Skeletal muscle satellite cell (primary cell): ENCODE results near the gene DDX4. TPM values are rescaled to one million over a fixed set of nuclear protein-coding genes. Genes with fewer than 3 reads are reported as not detected.

ENCODE experiments used
- H3K27me3 ChIP-seq: 2 replicates; pipeline ENCODE4 v1.7.0; 2013; ENCODE audit warnings: low read length; ENCODE audit not compliant: control insufficient read depth, insufficient read depth
- H3K36me3 ChIP-seq: 2 replicates; pipeline ENCODE4 v1.7.0; 2013; ENCODE audit warnings: mild to moderate bottlenecking, control low read depth, low read length; ENCODE audit not compliant: insufficient read depth
- H3K4me1 ChIP-seq: 2 replicates; pipeline ENCODE4 v1.7.0; 2013; ENCODE audit warnings: low read length; ENCODE audit not compliant: control insufficient read depth, insufficient read depth
- H3K4me2 ChIP-seq: 2 replicates; pipeline ENCODE4 v1.7.0; 2013; ENCODE audit warnings: mild to moderate bottlenecking, low read length
- H3K4me3 ChIP-seq: 2 replicates; pipeline ENCODE4 v1.7.0; 2013; ENCODE audit warnings: low read length
- H3K9ac ChIP-seq: 2 replicates; pipeline ENCODE4 v1.7.0; 2013; ENCODE audit warnings: mild to moderate bottlenecking, low read depth, low read length, moderate library complexity
- H3K9me3 ChIP-seq: replicated peaks from 2 replicates; pipeline ENCODE4 v1.7.0; 2013; ENCODE audit warnings: mild to moderate bottlenecking, control low read depth, low read length
- small RNA-seq: library from RNA; depleted of rRNA; stranded (forward); fragments of <200 nt; gene quantifications from one replicate; pipeline ENCODE3, GENCODE V24; 2012

Gene DDX4

DNA sequence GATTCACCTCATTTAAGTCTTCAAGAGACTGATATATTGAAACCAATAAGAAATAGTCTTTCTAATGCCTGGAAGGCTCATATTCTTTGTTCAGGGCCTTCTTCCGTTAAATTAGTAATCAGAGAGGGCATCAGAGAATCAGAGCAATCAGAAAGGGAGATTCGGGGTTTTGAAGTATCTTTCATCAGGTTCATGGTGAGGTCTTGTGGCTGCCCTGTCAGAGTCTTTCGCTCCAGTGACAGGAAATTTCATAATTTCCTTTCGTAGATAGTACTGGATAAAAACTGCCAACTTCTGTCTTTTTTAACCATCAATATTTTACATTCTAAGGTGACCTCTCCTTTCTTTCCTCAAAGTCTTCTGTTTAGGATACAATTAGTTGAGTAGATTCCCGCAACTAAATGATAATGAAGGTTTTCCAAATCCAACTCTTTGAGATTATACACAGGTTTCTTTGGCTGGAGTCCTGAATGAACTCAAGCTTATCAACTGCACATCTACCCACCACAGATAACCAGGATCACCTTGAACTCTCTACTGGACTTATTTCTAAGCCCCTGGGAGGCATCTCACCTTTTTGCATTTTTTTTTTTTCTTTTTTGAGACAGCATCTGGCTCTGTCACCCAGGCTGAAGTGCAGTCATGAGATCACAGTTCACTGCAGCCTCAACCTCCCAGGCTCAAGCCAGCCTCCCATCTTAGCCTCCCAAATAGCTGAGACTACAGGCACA is 118.8 kb downstream of the DDX4 start:
- no peak overlapping the region for H3K4me3 ChIP-seq
- H3K9ac ChIP-seq, result no peak overlapping the region
- H3K4me2 ChIP-seq, result no peak overlapping the region
- H3K36me3 ChIP-seq, result no peaks in the 10 kb centered on the region
- H3K9me3 ChIP-seq, result no peaks in the 10 kb centered on the region
- H3K27me3 ChIP-seq, result no peaks in the 10 kb centered on the region
- peaks cover 23% of the 10 kb centered on the region for H3K4me1 ChIP-seq

DNA sequence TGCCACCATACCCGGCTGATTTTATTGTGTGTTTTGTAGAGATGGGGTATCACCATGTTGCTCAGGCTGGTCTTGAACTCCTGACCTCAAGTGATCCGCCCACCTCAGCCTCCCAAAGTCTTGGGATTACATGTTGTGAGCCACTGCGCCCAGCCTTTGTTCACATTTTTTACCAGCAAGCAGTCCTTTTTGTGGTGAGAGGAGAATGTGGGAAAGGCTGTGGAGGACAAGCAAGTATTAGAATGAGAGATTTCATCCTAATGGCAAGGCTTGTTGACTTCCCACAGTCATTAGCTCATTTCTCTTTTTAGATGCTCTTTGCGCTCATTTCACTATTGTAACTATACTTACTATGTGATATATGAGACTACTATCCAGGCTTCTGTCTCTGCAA is 119.4 kb downstream of the DDX4 start:
- H3K36me3 ChIP-seq, result no peaks in the 10 kb centered on the region
- H3K9me3 ChIP-seq, result no peaks in the 10 kb centered on the region
- H3K4me3 ChIP-seq, result no peak overlapping the region
- H3K9ac ChIP-seq, result no peak overlapping the region
- H3K4me1 ChIP-seq, result peaks cover 23% of the 10 kb centered on the region
- no peaks in the 10 kb centered on the region for H3K27me3 ChIP-seq
- H3K4me2 ChIP-seq, result no peak overlapping the region

DNA sequence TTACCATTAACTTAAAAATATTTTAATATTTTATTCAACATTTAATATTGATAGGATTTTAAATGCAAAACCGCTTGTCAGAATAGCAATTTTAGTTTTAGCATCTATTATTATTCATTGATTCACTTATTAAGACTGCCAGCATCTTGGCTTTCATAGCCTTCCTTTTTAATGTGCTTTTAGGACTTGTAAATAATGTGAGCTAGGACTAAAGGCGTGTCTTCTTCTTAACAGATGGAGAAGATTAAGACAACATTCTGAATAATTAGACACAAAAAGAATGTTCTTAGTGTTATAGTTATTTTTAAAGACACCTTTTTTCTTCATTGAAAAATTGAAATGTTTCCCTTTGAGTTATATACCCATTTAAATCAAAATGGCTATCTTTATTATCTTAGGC is 120.2 kb downstream of the DDX4 start:
- Histone ChIP-seq H3K4me3 (no peak overlapping the region), H3K4me2 (no peak overlapping the region), H3K27me3 (no peaks in the 10 kb centered on the region), H3K4me1 (peaks cover 20% of the 10 kb centered on the region), H3K36me3 (no peaks in the 10 kb centered on the region), H3K9ac (no peak overlapping the region), H3K9me3 (no peaks in the 10 kb centered on the region)

DNA sequence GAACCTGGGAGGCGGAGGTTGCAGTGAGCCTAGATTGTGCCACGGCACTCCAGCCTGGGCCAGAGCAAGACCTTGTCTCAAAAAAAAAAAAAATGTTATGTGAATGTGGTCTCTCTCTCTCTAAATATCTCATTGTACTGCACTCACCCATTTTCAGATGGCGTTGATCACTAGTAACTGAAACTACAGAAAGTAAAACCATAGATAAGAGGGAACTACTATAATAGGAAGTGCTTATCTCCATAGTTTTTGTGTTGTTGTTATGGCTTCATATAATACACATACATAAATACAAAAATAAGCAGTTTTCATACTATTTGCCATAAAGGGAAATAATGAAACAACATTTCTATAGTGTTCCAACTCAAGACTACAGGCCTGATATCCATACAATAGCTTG is 122.4 kb downstream of the DDX4 start:
- no peak overlapping the region for H3K9ac ChIP-seq

DNA sequence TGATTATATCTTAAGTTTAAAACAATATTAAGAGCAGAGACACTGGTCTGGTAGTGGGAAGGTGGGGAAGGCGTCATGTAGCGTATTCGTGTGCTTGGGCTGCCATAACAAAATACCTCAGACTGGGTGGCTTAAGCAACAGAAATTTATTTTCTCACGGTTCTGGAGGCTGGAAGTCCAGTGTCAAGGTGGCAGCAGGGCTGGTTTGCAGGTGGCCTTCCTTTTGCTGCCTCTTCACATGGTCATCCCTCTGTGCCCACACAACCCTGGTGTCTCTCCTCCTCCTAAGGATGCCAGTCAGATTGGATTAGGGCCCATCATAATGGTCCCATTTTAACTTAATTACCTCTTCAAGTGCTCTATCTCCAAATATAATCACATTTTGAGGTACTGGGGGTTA is 122.8 kb downstream of the DDX4 start:
- Histone ChIP-seq H3K4me2 (no peak overlapping the region), H3K36me3 (no peaks in the 10 kb centered on the region), H3K9me3 (no peaks in the 10 kb centered on the region), H3K4me1 (peaks cover 2% of the 10 kb centered on the region), H3K27me3 (no peaks in the 10 kb centered on the region), H3K9ac (no peak overlapping the region), H3K4me3 (no peak overlapping the region)

More for the DNA sequence above, 122.4 kb downstream of the DDX4 start:
- Histone ChIP-seq H3K4me1 (peaks cover 7% of the 10 kb centered on the region), H3K27me3 (no peaks in the 10 kb centered on the region), H3K4me2 (no peak overlapping the region), H3K36me3 (no peaks in the 10 kb centered on the region), H3K9me3 (no peaks in the 10 kb centered on the region), H3K4me3 (no peak overlapping the region)

DNA sequence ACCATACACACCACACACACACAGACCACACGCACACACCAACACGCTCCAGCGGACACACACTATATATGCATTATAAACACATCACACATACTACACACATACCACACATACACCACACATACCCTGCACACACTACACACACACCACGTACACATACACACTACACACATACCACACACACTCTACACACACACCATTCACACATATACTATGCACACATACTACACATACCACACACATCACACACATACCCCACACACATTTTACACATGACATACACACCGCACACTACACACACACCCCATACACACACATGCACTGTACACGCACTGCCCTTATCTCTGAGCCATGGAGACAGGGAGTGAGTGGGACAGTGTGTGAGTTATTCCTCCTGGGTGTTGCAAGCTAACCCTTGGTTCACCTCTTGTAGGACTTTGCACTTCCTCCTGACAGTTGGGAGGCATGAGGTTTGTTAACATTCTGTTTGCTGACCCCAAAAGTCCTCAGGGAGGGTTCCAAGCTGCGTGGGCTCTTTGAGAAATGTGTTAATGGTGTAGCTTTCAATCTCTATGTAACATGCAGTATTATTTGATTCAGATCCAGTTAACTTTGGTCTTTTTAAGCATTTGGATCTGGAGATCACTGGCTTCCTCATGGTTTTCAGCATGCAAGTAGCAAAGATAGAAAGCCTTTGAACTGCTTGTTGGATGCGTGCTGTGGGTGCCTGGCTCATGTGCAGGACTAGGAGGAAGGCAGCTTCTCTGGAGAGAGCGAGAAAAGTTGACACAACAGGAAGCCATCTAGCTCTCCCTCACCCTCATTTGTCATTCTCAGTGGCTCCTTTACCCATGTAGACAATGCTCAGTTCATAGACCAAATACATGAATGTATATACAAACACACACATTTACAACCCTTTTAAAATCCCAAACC is 127.0 kb downstream of the DDX4 start:
- H3K27me3 ChIP-seq, result no peaks in the 10 kb centered on the region
- peaks cover 17% of the 10 kb centered on the region for H3K4me1 ChIP-seq
- no peak overlapping the region for H3K9ac ChIP-seq
- no peak overlapping the region for H3K4me2 ChIP-seq
- H3K4me3 ChIP-seq, result no peak overlapping the region
- H3K9me3 ChIP-seq, result no peaks in the 10 kb centered on the region
- no peaks in the 10 kb centered on the region for H3K36me3 ChIP-seq

DNA sequence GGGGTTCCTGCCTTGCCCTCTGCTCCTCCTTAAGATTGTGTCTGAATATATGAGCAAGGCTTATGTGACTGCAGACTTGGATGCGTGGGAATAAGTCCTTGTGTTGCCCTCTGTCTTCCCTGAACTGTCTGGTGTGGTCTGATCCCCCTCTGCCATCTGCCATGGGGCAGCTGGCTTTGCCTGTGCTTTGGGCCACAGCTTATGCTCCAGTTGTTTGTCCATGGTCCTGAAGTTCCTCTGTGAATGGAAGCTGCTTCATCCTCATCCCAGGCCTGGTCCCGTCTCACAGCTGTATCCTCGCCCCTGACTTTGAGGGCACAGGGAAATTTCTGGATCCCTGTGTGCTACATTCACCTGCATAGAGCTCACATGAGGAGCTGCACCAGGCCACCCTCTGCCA is 128.0 kb downstream of the DDX4 start:
- H3K4me1 ChIP-seq, result peaks cover 18% of the 10 kb centered on the region
- no peaks in the 10 kb centered on the region for H3K9me3 ChIP-seq
- no peak overlapping the region for H3K4me2 ChIP-seq
- H3K36me3 ChIP-seq, result no peaks in the 10 kb centered on the region
- H3K27me3 ChIP-seq, result no peaks in the 10 kb centered on the region
- no peak overlapping the region for H3K9ac ChIP-seq
- H3K4me3 ChIP-seq, result no peak overlapping the region

DNA sequence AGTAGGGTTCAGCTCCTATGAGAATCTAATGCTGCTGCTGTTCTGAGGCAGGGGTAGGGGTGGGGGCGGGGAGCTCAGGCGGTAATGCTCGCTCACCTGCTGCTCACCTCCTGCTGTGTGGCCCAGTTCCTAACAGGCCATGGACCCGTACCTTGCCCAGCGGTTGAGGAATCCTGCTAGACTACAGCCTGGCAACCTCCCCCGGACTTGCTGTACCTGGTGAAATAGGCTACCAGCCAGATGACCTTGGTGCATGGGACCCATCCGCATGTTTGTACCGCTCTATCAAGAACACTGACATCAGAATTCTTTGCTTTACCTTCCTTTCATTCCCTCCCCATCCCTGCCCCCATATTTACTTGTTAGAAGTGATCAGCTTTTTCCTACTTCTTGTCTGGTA is 128.6 kb downstream of the DDX4 start:
- Histone ChIP-seq H3K4me3 (no peak overlapping the region), H3K4me2 (no peak overlapping the region), H3K9ac (no peak overlapping the region), H3K36me3 (no peaks in the 10 kb centered on the region), H3K9me3 (no peaks in the 10 kb centered on the region), H3K4me1 (peaks cover 18% of the 10 kb centered on the region), H3K27me3 (no peaks in the 10 kb centered on the region)

Small RNAs within 50 kb of the gene (small RNA-seq; reads per million reads assigned to genes)
- not detected for gene AC016632.1
- gene RNA5SP183, result not detected
